Measurements from ENCODE around the gene LTB. TPM values are rescaled to one million over a fixed set of nuclear protein-coding genes. Genes with fewer than 3 reads are reported as not detected.

Gene LTB
- total RNA-seq, 1 experiment from 2014 or later = not detected

DNA sequence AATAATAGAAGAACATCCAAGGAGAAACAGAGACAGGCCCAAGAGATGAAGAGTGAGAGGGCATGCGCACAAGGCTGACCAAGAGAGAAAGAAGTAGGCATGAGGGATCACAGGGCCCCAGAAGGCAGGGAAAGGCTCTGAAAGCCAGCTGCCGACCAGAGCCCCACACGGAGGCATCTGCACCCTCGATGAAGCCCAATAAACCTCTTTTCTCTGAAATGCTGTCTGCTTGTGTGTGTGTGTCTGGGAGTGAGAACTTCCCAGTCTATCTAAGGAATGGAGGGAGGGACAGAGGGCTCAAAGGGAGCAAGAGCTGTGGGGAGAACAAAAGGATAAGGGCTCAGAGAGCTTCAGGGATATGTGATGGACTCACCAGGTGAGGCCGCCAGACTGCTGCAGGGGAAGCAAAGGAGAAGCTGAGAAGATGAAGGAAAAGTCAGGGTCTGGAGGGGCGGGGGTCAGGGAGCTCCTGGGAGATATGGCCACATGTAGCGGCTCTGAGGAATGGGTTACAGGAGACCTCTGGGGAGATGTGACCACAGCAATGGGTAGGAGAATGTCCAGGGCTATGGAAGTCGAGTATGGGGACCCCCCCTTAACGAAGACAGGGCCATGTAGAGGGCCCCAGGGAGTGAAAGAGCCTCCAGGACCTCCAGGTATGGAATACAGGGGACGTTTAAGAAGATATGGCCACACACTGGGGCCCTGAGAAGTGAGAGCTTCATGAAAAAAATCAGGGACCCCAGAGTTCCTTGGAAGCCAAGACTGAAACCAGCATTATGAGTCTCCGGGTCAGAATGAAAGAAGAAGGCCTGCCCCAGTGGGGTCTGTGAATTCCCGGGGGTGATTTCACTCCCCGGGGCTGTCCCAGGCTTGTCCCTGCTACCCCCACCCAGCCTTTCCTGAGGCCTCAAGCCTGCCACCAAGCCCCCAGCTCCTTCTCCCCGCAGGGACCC, 7.8 kb downstream of the LTB start:
- peak; percentile 52 for DNase-seq
- no peaks in the 10 kb centered on the region for H3K27me3 ChIP-seq (ENCODE audit: insufficient read depth, low read length)
- H2AFZ ChIP-seq (ENCODE audit: low read length) = no peak overlapping the region
- peaks cover 3% of the 10 kb centered on the region for H3K23me2 ChIP-seq (ENCODE audit: insufficient read length, low read depth, low read length, poor library complexity, severe bottlenecking)
- H2AK5ac ChIP-seq (ENCODE audit: insufficient read length, low read length) = no peak overlapping the region
- no peak overlapping the region for H3K18ac ChIP-seq (ENCODE audit: insufficient read length, low read depth, low read length)
- H2BK15ac ChIP-seq (ENCODE audit: low read depth, low read length) = no peak overlapping the region
- H4K8ac ChIP-seq (replicated peaks; ENCODE audit: insufficient read length, low read depth, low read length) = no peak overlapping the region
- H3K23ac ChIP-seq (ENCODE audit: insufficient read length, low read depth, low read length) = no peak overlapping the region
- H4K91ac ChIP-seq (ENCODE audit: insufficient read length, low read depth, low read length) = no peak overlapping the region
- WGBS (ENCODE audit: extremely low coverage, insufficient read length, low lambda C conversion rate) = no CpG with 5 or more reads among the region's 14 CpGs
- no peaks in the 10 kb centered on the region for H3K79me1 ChIP-seq (ENCODE audit: insufficient read depth, low read depth, low read length, poor library complexity, severe bottlenecking)
- H4K5ac ChIP-seq (ENCODE audit: insufficient read length, low read depth, low read length) = no peak overlapping the region
- no peak overlapping the region for H3K14ac ChIP-seq (ENCODE audit: insufficient read depth, low read length)
- no peak overlapping the region for H3T11ph ChIP-seq (ENCODE audit: low read length)
- no peak overlapping the region for H3K56ac ChIP-seq (ENCODE audit: insufficient read length, low read depth, low read length)
- H3K9me3 ChIP-seq (ENCODE audit: control insufficient read depth, low read depth, low read length) = no peaks in the 10 kb centered on the region
- H3K4me1 Mint-ChIP-seq = peaks cover 13 to 23% of the 10 kb centered on the region in 2 experiments
- no peak overlapping the region for H3K4me2 ChIP-seq (ENCODE audit: insufficient read depth, insufficient read length, low read length)
- no peaks in the 10 kb centered on the region; a peak in 1 of 5 replicates for H3K9me3 Mint-ChIP-seq
- H3K4me3 Mint-ChIP-seq = peak overlapping the region in 1 of 2 experiments; percentile 52; a peak in 2 of 5 replicates
- H3K79me2 ChIP-seq (ENCODE audit: insufficient read depth, low read length) = no peaks in the 10 kb centered on the region
- H4K20me1 ChIP-seq (ENCODE audit: control insufficient read depth, insufficient read depth, insufficient read length) = no peaks in the 10 kb centered on the region
- no peak overlapping the region for H3K4ac ChIP-seq (ENCODE audit: low read depth, low read length)
- H3K27me3 Mint-ChIP-seq (ENCODE audit: low read depth) = peaks cover 26% of the 10 kb centered on the region
- H2BK20ac ChIP-seq (ENCODE audit: low read depth, low read length, poor library complexity, severe bottlenecking) = no peak overlapping the region
- no peak overlapping the region for H2BK5ac ChIP-seq (ENCODE audit: insufficient read length, low read length)
- no peak overlapping the region for H3K27ac Mint-ChIP-seq
- no peak overlapping the region for H3K9ac ChIP-seq (ENCODE audit: extremely low read depth, insufficient read length, low read length)
- no peaks in the 10 kb centered on the region for H3K36me3 Mint-ChIP-seq (ENCODE audit: insufficient read depth in 1 of 3, low read depth in 3 of 3)
- H2BK12ac ChIP-seq (ENCODE audit: insufficient read length, low read depth, low read length) = no peak overlapping the region
- no peaks in the 10 kb centered on the region for H3K4me1 ChIP-seq (ENCODE audit: insufficient read depth, low read length)
- no peak overlapping the region for H3K27ac ChIP-seq (ENCODE audit: insufficient read length, low read depth, low read length)
- H2BK120ac ChIP-seq (ENCODE audit: low read depth, low read length, poor library complexity, severe bottlenecking) = no peak overlapping the region
- peak; percentile 40; the same call in 2 of the 3 replicates for TF ChIP-seq CTCF (conservative IDR thresholded peaks at IDR 0.05)
